Muscle layer of colon (tissue), 2 donors: ENCODE results near the gene ZFR2.
"Not testable (repeated sequence)": the region's sequence is repeated elsewhere in the genome, so short reads cannot be mapped to it uniquely, and the experiment has no call there.

Experiments used
- H3K27ac ChIP-seq: one replicate; pipeline ENCODE4 v1.7.0; 2013; ENCODE audit warnings: low read depth, mild to moderate bottlenecking, low read length, moderate library complexity
- H3K27me3 ChIP-seq, 2 donors: one replicate each; pipeline ENCODE4 v1.7.0; 2013; ENCODE audit warnings: low read length in 2 of 2, mild to moderate bottlenecking in 2 of 2; ENCODE audit not compliant: insufficient read depth in 2 of 2, control insufficient read depth in 1 of 2
- H3K36me3 ChIP-seq: one replicate; pipeline ENCODE4 v1.7.0; 2013; ENCODE audit warnings: mild to moderate bottlenecking, low read length; ENCODE audit not compliant: insufficient read depth
- H3K4me1 ChIP-seq: one replicate; pipeline ENCODE4 v1.7.0; 2013; ENCODE audit warnings: mild to moderate bottlenecking, low read length; ENCODE audit not compliant: insufficient read depth
- H3K4me3 ChIP-seq, 2 donors: one replicate each; pipeline ENCODE4 v1.7.0; 2013; ENCODE audit warnings: low read length in 2 of 2, low read depth in 1 of 2, mild to moderate bottlenecking in 1 of 2, moderate library complexity in 1 of 2
- H3K9ac ChIP-seq: one replicate; pipeline ENCODE4 v1.7.0; 2013; ENCODE audit warnings: low read length
- H3K9me3 ChIP-seq: one replicate; pipeline ENCODE4 v1.7.0; 2013; ENCODE audit warnings: mild to moderate bottlenecking, low read length
- donor health status: abdominal sarcoma.
- donor health status: Adenocarcinoma of cecum.

ZFR2 gene

DNA sequence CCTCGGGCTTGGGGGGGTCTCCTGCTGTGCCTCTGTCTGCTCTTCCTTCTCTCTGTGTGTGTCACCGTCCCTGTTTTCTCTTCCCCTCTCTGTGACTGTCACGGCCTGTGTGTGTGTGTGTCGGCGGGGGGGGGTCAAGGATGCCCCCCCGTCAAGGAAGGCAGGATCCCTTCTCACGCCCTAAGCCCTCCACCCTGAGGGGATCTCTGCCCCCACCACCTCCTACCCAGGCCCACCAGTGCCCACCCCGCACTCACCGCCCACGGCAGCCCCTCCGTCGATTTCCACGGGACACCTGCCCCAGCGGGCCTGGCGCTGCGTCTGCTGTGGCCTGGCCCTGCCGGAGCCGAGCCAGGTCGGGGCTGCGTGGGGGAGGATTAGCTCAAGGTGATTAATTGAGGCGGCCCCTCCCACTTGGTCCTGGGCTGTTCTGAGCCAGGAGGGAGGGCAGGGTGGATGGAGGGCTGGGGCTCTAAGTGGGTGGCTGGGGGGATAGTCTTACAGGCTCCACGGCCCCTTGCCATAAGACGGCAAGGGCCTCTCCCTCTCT, 96.9 kb downstream of the ZFR2 start, which contains the start of gene RAX2:
TSS of gene RAX2 (minus strand) at position 323 of the 550 bp plus-strand sequence. CDS start 486 bp downstream, outside the sequence.
- no peaks in the 10 kb centered on the region for H3K9me3 ChIP-seq
- H3K36me3 ChIP-seq: no peaks in the 10 kb centered on the region
- H3K4me1 ChIP-seq: no peaks in the 10 kb centered on the region
- H3K27ac ChIP-seq: no peak within 1 kb of the TSS
- no peak within 1 kb of the TSS for H3K9ac ChIP-seq
- peaks cover 0 to 4% of the 10 kb centered on the region in 2 donors for H3K27me3 ChIP-seq
- H3K4me3 ChIP-seq: no peak within 1 kb of the TSS

DNA sequence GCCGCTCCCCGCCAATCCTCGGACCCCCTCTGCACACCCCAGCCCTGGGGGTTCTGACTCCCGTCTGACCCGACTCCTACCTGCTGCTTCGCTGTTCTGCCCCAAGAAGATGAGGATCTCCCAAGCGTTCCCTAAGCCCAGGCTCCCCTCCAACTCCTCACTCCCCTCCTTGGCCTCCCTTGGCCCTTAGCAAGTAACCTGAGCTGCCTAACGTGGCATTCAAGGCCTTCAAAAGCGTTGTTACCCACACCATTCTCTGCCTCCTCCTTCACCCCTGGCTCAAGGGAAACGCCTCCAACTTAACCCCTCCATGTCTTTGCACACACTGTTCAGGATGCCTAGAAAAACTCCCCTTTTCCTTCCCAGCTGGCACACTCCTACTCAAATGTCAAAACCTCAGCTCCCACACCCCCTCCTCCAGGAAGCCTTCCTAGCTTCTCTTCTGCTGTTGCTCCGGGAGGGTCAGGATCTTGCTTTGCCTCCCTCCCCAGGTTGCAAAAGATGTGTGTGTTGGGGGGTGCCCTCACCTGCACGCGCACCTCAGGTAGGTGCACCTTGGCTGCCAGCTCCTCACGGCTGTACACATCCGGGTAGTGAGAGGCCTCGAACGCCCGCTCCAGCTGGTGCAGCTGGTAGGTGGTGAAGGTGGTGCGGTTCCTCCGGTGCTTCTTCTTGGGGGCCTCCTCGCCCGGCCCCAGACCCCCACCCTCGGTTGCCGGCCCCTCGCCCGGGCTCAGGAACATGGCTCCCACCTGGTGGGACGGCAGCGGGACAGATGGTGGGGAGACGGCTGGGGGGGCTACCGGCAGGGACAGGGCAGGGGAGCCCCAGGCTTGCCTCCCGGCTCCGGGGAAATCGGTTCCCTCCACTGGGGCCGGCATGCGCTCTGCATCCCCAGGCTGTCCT, 97.6 kb downstream of the ZFR2 start:
- H3K9ac ChIP-seq: no peak overlapping the region
- H3K4me1 ChIP-seq: no peaks in the 10 kb centered on the region
- H3K9me3 ChIP-seq: no peaks in the 10 kb centered on the region
- no peak overlapping the region for H3K27ac ChIP-seq
- peaks cover 6% of the 10 kb centered on the region for H3K36me3 ChIP-seq
- H3K4me3 ChIP-seq: no peak overlapping the region
- peaks cover 0 to 4% of the 10 kb centered on the region in 2 donors for H3K27me3 ChIP-seq

DNA sequence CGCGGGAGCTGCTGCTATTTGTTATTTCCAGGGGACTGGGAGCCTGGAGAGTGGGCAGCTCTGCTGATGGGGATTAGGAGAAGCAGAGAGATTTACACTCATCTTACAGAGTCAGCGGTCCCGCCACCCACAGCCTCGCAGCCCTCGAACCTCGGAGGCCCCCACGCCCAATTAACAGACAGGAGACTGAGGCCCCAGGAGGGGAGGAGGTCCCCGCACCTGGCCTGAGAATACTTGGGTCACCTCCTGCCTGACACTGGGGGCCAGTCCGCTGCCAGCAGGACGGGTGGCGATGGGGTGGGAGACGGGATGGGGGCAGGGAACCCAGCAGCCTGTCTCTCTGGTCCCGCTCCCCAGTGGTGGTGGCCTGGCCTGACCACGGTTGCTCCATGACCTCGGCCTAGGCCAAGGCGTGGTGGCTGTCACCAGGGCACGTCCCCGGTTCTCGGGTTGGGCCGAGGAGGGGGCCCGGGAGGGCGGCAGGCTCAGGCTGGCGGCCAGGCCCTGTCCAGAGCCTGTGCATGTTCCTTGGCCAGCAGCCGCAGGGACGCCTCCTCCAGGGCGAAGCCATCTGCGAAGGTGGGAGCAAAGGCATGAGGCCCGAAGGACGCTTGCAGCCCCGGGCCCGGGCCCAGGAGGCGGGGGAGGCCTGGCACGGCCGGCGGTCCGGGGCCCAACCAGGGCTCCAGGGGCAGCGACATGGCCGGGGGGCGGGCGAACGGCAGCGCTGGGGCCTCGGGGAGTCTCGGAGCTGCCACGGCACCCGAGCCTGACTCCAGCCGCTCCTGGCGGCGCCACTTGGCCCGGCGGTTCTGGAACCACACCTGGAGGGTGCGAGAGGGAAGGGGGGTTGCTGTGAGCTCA, 98.5 kb downstream of the ZFR2 start:
- no peak overlapping the region for H3K4me3 ChIP-seq
- no peaks in the 10 kb centered on the region for H3K4me1 ChIP-seq
- peaks cover 6% of the 10 kb centered on the region for H3K36me3 ChIP-seq
- no peak overlapping the region for H3K27ac ChIP-seq
- no peaks in the 10 kb centered on the region for H3K9me3 ChIP-seq
- peaks cover 0 to 4% of the 10 kb centered on the region in 2 donors for H3K27me3 ChIP-seq
- no peak overlapping the region for H3K9ac ChIP-seq

DNA sequence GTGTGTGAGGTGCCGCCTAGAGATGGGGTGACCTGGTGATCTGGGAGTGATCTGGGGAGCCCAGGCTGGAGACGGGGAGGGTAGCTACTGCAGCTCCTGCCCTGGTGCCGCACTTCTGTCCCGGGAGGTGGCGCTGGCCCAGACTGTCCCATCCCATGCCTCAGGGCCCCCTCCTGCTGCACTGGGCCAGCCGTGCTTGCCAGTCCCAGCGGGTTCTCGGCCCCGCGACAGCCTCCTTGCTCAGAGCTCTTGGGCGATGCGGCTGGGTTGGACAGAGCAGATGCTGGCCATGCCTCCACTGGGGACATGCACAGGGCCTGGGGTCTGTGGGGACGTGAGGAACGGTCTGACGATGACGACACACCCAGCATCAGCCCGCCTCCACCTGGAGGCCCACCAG, 99.3 kb downstream of the ZFR2 start:
- no peak overlapping the region for H3K9ac ChIP-seq
- H3K9me3 ChIP-seq: no peaks in the 10 kb centered on the region
- no peak overlapping the region for H3K4me3 ChIP-seq
- H3K4me1 ChIP-seq: no peaks in the 10 kb centered on the region
- no peak overlapping the region for H3K27ac ChIP-seq
- peaks cover 11% of the 10 kb centered on the region for H3K36me3 ChIP-seq
- peaks cover 0 to 4% of the 10 kb centered on the region in 2 donors for H3K27me3 ChIP-seq

DNA sequence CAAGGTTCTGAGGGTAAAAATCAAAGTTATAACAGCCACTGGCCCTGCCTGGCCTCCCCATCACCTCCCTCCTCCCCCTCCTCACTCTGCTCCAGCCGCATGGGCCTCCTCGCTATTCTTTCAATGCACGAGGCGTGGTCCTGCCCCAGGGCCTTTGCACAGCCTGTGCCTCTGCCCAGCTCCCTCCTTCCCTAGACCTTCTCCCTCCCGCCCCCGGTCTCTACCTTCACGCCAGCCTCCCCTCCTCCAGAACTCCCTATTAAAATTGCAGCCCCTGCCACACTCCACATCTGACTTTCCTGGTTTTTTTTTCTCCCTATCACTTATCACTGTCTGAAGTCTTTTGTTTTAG, 100.1 kb downstream of the ZFR2 start:
- Histone ChIP-seq H3K9me3 (no peaks in the 10 kb centered on the region), H3K27me3 (peaks cover 0 to 4% of the 10 kb centered on the region in 2 donors), H3K4me1 (no peaks in the 10 kb centered on the region), H3K4me3 (no peak overlapping the region), H3K36me3 (peaks cover 11% of the 10 kb centered on the region), H3K9ac (no peak overlapping the region), H3K27ac (no peak overlapping the region)

DNA sequence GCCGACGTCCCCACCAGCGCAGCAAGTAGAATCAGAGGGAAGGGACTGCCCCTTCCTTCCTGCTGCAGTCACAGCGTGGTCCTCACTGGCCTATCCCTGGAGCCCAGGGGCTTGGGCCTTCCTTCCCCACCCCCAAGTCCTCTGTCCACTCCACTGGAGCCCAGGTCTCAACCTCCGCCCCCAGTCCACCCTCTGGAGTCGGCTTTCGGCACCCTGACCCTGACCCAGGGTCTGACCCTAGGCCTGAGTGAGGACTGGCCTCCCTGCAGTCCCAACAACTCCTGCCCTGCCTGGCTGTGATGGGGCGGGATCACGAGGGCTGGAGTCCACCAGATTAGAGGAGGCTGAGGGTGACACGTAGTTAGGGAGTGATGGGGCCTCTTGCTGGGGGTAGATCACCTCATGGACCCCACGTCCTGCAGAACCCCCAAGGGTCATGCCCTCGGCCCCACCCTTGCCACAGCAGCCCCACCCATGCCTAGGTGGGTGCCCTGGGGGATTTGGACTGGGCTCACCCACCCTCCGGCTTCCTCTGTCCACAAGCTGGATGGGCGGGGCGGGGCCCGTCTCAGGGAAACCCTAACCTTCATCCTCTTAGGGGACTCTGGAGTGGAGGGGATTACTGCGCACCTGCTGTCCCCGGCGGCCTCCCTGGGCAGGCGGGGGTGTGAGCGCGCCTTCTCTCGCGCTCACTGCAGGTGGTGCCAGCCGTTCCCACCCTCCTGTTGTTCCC, 100.7 kb downstream of the ZFR2 start:
- peaks cover 0 to 4% of the 10 kb centered on the region in 2 donors for H3K27me3 ChIP-seq
- no peak overlapping the region for H3K4me3 ChIP-seq
- H3K9me3 ChIP-seq: no peaks in the 10 kb centered on the region
- H3K27ac ChIP-seq: no peak overlapping the region
- no peak overlapping the region for H3K9ac ChIP-seq
- H3K36me3 ChIP-seq: peaks cover 11% of the 10 kb centered on the region
- H3K4me1 ChIP-seq: no peaks in the 10 kb centered on the region

DNA sequence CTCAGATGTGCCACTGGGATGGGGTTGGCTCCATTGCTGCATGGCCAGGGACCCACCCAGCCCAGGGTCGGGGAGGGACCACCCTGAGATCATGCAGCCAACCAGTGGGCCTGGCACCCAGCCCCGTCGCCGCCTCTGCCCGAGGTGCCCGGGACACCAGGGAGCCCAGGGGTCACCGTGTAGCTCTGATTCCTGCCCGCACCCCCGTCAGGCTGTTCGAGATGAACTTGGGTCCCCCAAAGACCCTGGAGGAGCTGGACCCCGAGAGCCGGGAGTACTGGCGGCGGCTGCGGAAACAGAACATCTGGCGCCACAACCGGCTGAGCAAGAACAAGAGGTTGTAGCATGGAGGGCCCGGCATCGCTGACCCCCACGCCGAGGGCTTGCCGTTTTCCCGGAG, 101.8 kb downstream of the ZFR2 start:
- peaks cover 4% of the 10 kb centered on the region for H3K4me1 ChIP-seq
- no peak overlapping the region for H3K27ac ChIP-seq
- peaks cover 11% of the 10 kb centered on the region for H3K36me3 ChIP-seq
- no peak overlapping the region for H3K4me3 ChIP-seq
- no peaks in the 10 kb centered on the region for H3K9me3 ChIP-seq
- H3K27me3 ChIP-seq: peaks cover 0 to 4% of the 10 kb centered on the region in 2 donors
- no peak overlapping the region for H3K9ac ChIP-seq

DNA sequence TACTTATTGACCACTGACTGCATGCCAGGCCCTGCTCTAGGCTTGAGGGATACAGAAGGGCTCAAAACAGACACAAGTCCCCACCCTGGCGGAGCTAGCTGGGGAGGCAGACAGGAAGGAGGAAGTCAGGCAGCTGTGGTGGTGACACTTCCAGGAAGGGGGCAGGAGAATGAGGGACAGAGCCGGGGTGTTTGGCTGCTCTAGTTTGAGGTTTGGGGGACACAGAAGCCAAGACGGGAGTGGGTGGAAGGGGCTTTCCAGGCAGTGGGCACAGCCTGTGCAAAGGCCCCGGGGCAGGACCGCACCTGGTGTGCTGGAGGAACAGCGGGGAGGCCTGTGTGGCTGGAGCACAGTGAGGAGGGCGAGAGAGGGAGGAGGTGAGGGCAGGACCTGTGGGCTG, 102.3 kb downstream of the ZFR2 start:
- H3K27ac ChIP-seq: no peak overlapping the region
- H3K9ac ChIP-seq: no peak overlapping the region
- H3K36me3 ChIP-seq: peaks cover 11% of the 10 kb centered on the region
- no peak overlapping the region for H3K4me3 ChIP-seq
- no peaks in the 10 kb centered on the region for H3K9me3 ChIP-seq
- H3K4me1 ChIP-seq: peaks cover 8% of the 10 kb centered on the region
- peaks cover 0 to 3% of the 10 kb centered on the region in 2 donors for H3K27me3 ChIP-seq

DNA sequence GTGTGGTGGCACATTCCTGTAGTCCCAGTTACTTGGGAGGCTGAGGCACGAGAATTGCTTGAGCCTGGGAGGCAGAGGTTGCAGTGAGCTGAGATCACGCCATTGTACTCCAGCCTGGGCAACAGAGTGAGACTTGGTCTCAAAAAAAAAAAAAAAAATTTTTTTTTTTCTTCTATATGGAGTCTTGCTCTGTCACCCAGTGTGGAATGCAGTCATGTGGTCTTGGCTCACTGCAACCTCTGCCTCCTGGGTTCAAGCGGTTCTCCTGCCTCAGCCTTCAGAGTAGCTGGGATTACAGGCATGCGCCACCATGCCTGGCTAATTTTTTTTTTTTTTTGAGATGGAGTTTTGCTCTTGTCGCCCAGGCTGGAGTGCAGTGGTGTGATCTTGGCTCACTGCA, 103.1 kb downstream of the ZFR2 start:
- not testable (repeated sequence) for H3K4me1 ChIP-seq, H3K9me3 ChIP-seq, H3K27me3 ChIP-seq, H3K9ac ChIP-seq, H3K27ac ChIP-seq, H3K4me3 ChIP-seq
- peaks cover 11% of the 10 kb centered on the region for H3K36me3 ChIP-seq

DNA sequence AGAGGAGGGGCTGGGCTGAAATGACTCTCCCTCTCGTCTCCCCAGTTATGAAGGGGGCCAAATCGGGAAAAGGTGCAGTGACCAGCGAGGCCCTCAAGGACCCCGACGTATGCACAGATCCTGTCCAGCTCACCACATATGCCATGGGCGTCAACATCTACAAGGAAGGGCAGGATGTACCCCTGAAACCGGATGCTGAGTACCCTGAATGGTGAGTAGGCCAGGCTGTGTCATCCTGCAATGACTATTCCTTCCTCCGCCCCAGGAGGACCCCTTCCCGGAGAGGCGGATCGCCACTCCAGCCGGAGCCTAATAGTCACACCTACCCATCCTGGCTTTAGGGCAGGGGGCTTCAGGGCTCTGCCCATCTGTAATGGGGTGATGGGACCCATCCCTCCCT, 103.7 kb downstream of the ZFR2 start:
- H3K27ac ChIP-seq: no peak overlapping the region
- no peak overlapping the region for H3K4me3 ChIP-seq
- H3K9me3 ChIP-seq: no peaks in the 10 kb centered on the region
- no peak overlapping the region for H3K9ac ChIP-seq
- H3K4me1 ChIP-seq: peaks cover 8% of the 10 kb centered on the region
- H3K27me3 ChIP-seq: no peaks in the 10 kb centered on the region
- peaks cover 11% of the 10 kb centered on the region for H3K36me3 ChIP-seq
